ENCODE measurements around the gene RNASE12. TPM values are rescaled to one million over a fixed set of nuclear protein-coding genes. Genes with fewer than 3 reads are reported as not detected.
"Not testable (repeated sequence)": the region's sequence is repeated elsewhere in the genome, so short reads cannot be mapped to it uniquely, and the experiment has no call there.

Gene RNASE12
- total RNA-seq, 1 donor from 2014 or later = not detected

- intact Hi-C loops (cut with micrococcal nuclease) = no loop called here
Observed at GRCh38 chr14:20583908-20584307, 7.3 kb downstream of the RNASE12 start.

DNA sequence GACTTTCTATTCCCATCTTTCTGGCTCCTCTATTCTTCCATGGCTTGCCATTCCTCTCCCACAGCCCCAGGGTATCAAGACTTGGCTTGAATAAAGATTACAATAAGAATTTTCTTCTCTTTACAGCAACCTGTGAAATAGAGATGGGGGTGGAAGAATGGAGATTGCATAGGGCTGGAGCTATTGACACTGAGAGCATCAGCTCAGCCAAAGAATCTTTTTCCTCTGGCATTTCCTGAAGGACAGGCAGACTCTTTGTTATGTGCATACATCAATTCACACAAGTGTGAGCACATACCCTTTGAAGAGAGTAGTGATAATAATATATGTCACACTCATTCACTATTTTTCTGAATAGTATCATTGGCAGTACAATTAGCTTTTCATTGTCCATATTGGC is 8.0 kb downstream of the RNASE12 start:
- intact Hi-C loops (cut with micrococcal nuclease) = no loop called here

- intact Hi-C loops (cut with micrococcal nuclease) = no loop called here
Observed at GRCh38 chr14:20580242-20580641, 10.9 kb downstream of the RNASE12 start.

DNA sequence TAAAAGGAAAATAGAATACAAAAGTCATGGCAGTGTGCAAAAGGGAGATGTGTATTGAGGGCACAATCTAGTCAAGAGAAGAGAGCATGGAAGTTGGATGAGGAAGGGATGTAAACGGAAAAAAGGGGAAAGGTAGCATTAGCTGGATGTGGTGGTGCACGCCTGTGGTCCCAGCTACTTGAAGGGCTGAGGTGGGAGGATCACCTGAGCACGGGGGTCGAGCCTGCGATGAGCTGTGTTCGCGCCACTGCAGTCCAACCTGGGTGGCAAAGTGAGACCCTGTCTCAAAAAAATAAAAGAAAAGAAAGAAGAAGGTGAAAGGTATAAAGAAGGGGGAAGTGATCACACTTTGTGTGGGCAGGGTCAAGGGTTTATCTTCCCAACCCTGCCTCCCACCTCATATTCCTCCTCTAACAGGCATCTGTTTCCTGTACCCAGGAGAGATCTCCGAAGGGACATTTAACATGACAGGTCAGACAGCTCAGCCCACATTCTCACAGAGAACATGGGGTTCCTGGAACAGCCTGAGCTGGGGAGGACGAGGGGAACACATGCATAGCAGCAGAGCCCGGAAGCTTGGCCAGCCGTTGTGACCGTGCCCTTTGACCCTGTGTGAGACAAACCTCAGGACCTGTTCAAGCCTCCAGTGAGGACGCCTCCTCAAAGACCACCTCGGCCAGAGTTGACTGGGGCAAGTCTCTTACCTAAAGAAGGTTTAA is 12.2 kb downstream of the RNASE12 start:
- intact Hi-C loops (cut with micrococcal nuclease) = no loop called here

GRCh38 chr14:20578325-20578724 is 12.9 kb downstream of the RNASE12 start:
- intact Hi-C loops (cut with micrococcal nuclease) = no loop called here

GRCh38 chr14:20572382-20572990 is 18.7 kb downstream of the RNASE12 start:
- intact Hi-C loops (cut with micrococcal nuclease) = not testable (repeated sequence)

GRCh38 chr14:20570720-20571119 is 20.5 kb downstream of the RNASE12 start:
- intact Hi-C loops (cut with micrococcal nuclease) = not testable (repeated sequence)

DNA sequence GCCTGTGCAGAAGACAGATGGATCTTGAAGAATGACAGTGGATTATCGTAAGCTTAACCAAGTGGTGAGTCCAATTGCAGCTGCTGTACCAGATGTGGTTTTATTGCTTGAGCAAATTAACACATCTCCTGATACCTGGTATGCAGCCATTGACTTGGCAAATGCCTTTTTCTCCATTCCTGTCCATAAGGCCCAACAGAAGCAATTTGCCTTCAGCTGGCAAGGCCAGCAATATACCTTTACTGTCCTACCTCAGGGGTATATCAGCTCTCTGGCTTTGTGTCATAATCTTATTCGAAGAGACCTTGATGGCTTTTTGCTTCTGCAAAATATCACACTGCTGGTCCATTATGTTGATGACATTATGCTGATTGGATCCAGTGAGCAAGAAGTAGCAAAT is 21.3 kb downstream of the RNASE12 start:
- intact Hi-C loops (cut with micrococcal nuclease) = not testable (repeated sequence)

GRCh38 chr14:20569066-20569465 is 22.1 kb downstream of the RNASE12 start:
- intact Hi-C loops (cut with micrococcal nuclease) = no loop called here

- intact Hi-C loops (cut with micrococcal nuclease) = no loop called here
Observed at GRCh38 chr14:20568393-20568792, 22.8 kb downstream of the RNASE12 start.

DNA sequence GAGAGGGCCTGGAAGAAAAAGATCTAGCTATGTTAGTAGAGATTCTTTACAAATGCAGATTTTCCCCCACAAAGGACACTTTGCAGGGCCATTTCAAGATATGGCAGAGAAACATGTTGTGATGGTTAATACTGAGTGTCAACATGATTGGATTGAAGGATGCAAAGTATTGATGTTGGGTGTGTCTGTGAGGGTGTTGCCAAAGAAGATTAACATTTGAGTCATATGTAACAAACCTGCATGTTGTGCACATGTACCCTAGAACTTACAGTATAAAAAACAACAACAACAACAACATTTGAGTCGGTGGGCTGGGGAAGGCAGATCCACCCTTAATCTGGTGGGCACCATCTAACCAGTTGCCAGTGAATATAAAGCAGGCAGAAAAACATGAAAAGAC is 24.0 kb downstream of the RNASE12 start:
- intact Hi-C loops (cut with micrococcal nuclease) = not testable (repeated sequence)

GRCh38 chr14:20564501-20564997 is 26.6 kb downstream of the RNASE12 start:
- intact Hi-C loops (cut with micrococcal nuclease) = no loop called here

DNA sequence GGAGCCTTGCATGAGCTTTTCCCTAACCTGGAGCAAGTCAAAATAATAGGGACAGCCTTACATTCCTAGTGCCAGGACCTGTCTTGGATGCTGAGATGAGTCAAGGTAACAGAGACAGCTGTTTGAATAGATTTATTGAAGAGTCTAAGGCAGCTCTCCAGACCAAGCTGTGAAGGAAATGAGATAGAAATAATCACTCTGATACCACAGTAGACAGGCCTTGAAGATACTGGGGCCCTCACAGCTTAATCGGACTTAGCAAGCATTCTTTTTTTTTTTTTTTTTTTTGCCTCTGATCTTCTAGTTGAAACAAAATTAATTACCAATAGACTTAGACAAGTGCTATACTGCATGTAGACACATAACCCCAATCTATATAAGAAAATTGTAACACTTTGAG is 27.2 kb downstream of the RNASE12 start:
- intact Hi-C loops (cut with micrococcal nuclease) = no loop called here

DNA sequence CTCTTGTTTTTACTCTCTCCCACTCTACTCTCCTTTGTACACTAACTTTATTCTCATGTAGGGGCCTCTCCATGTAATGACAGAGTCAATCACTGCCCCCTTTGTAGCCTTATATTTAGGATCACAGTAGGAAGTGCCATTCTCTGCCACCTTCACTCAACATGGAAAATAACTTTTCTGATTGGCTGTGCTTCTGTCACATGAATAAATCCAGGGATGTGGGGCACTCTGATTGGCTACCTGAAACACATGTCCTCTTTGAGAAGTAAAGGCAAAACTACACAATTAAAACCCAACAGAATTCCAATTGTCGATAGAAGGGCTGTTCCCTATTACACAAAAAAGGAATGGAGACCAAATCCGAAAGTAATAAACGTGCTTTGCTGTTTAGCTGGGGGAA is 30.2 kb downstream of the RNASE12 start, which contains the start of gene RNASE9:
Gene RNASE9 (minus strand): TSS at position 87 of the 400 bp plus-strand sequence.
- intact Hi-C loops (cut with micrococcal nuclease) = no loop called here

DNA sequence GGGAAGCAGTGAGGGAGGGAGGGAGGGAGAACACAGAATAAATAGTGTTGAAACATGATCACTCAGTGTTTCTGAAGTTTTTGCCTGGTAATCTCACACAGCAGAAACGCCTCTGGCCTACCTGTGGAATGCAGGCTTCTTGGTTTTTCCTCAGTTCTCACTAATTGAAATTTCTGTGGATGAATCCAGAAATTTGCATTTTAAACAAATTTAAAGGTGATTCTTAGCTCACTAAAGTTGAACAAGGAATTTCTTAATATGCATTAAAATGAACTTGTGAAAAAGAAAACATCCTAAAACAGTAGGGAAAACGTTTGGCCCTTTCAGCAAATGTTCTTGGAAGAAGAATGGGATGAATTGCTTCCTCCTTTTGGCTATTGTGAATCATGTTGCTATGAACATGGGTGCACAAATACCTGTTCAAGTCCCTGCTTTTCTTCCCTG is 31.7 kb downstream of the RNASE12 start:
- intact Hi-C loops (cut with micrococcal nuclease) = no loop called here

GRCh38 chr14:20557212-20557542 is 34.0 kb downstream of the RNASE12 start:
- intact Hi-C loops (cut with micrococcal nuclease) = no loop called here

DNA sequence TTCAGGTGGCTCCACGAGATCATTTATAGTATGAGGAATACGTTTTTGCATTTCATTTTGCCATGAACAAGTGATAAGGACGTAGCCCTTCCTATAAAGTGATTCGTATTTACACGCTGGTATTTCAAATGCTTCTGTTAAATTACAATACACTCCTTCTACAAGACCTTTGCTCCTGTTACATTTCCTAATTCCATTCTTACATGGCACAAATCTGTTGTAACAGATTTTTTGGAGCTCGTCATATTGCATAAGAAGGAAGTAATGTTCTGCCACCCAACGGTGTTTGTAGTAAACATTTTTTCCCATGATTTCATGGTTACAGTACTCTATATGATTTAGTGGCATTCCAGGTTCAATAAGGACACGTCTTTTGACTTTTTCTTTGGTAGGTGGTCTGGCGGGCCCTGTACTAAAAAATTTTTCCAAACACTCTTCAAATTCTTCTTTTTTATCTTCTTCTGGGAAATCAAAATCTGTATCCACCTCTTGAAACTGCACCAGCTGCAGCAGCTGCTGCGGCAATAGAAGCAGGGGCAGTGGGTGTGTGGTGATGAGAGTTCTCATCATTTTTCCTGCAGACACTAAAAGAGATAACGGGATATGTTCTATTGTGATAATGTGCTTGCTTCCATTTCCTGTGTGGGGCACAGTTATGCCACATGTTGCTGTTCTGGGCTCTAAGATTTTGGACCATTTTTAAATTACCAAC is 34.5 kb downstream of the RNASE12 start:
- intact Hi-C loops (cut with micrococcal nuclease) = no loop called here

GRCh38 chr14:20555845-20556244 is 35.3 kb downstream of the RNASE12 start:
- intact Hi-C loops (cut with micrococcal nuclease) = no loop called here

- intact Hi-C loops (cut with micrococcal nuclease) = no loop called here
Observed at GRCh38 chr14:20553024-20553423, 38.2 kb downstream of the RNASE12 start.

DNA sequence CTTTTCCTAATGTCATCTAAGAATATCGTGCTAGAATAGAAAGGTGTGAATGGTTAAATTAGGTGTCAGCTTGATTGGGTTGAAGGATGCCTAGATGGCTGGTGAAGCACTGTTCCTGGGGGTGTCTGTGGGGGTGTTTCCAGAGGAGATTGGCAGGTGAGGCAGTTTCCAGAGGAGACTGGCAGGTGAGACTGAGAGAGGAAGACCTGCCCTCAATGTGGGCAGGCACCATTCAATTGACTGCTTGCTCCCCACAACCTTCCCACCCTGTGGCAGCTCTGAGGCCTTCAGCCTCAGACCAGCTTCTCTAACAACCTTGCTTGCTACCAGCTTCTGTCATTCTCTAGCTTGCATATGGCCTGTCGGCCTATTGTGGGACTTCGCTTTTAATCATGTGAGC is 39.6 kb downstream of the RNASE12 start:
- intact Hi-C loops (cut with micrococcal nuclease) = no loop called here

GRCh38 chr14:20550926-20551325 is 40.2 kb downstream of the RNASE12 start:
- intact Hi-C loops (cut with micrococcal nuclease) = no loop called here

DNA sequence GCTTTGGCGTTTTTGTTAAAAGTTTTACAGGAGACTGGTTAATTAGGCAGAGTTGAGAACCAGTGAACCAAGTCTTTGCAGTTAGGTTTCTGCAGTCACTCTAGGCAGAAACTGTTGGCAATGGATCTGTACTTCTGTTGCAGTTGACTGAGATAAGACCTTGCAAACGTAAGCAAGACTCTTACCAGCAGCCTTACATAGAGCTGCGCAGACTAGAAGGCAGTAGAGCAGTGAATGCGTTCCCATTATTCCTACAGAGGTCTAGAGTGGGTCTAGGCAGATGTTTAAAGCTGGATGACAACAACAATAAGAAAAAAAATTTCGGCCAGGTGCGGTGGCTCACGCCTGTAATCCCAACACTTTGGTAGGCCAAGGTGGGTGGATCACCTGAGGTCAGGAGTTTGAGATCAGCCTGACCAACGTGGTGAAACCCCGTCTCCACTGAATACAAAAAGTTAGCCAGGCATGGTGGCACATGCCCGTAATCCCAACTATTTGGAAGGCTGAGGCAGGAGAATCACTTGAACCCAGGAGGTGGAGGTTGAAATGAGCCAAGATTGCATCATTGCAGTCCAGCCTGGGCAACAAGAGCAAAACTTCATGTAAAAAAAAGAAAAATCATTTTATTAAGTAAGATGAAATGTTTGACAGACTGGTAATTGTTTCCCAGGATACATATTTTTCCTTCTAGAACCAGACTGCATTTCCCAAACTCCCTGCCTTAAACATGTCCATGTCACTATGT is 42.6 kb downstream of the RNASE12 start:
- intact Hi-C loops (cut with micrococcal nuclease) = no loop called here
